Measurements from ENCODE around the gene REPS1.
"Not testable (repeated sequence)": the region's sequence is repeated elsewhere in the genome, so short reads cannot be mapped to it uniquely, and the experiment has no call there.

Gene REPS1

GRCh38 chr6:138987643-138988468 is at the start of gene REPS1:
REPS1 (minus strand) TSS chr6:138988253; CDS start chr6:138987682, 571 bp downstream.
- DNase-seq, result peak; percentile 88

GRCh38 chr6:139037490-139037889 is 49.4 kb upstream of the REPS1 start:
- no peak for DNase-seq

- DNase-seq, result no peak
These were observed 42.3 kb upstream of the REPS1 start for GRCh38 chr6:139030228-139030963.

- no peak for DNase-seq
These were observed 41.6 kb upstream of the REPS1 start for GRCh38 chr6:139029470-139030227.

- DNase-seq, result no peak
These were observed 40.8 kb upstream of the REPS1 start, which contains the start of gene ABRACL for GRCh38 chr6:139028658-139029469. ABRACL (plus strand) TSS chr6:139028745; CDS start chr6:139034161, 5,416 bp downstream.

GRCh38 chr6:139028215-139028657 is 40.2 kb upstream of the REPS1 start:
- DNase-seq, result no peak

GRCh38 chr6:139027620-139028182 is 39.6 kb upstream of the REPS1 start:
- DNase-seq, result no peak

GRCh38 chr6:139025416-139025815 is 37.4 kb upstream of the REPS1 start:
- not testable (repeated sequence) for DNase-seq

GRCh38 chr6:139020689-139021088 is 32.6 kb upstream of the REPS1 start:
- no peak for DNase-seq

GRCh38 chr6:139019722-139020121 is 31.7 kb upstream of the REPS1 start:
- DNase-seq, result no peak

GRCh38 chr6:139017227-139017626 is 29.2 kb upstream of the REPS1 start:
- DNase-seq, result no peak

- DNase-seq, result no peak
These were observed 28.5 kb upstream of the REPS1 start for GRCh38 chr6:139016337-139017213.

- DNase-seq, result no peak
These were observed 26.9 kb upstream of the REPS1 start for GRCh38 chr6:139014945-139015344.

- DNase-seq, result no peak
These were observed 25.2 kb upstream of the REPS1 start for GRCh38 chr6:139013185-139013800.

- DNase-seq, result no peak
These were observed 23.9 kb upstream of the REPS1 start for GRCh38 chr6:139011980-139012379.

GRCh38 chr6:139010674-139011073 is 22.6 kb upstream of the REPS1 start:
- no peak for DNase-seq

- no peak for DNase-seq
These were observed 20.1 kb upstream of the REPS1 start for GRCh38 chr6:139008117-139008516.

- no peak for DNase-seq
These were observed 19.4 kb upstream of the REPS1 start for GRCh38 chr6:139007428-139007827.

GRCh38 chr6:139006477-139006876 is 18.4 kb upstream of the REPS1 start:
- no peak for DNase-seq

- no peak for DNase-seq
These were observed 15.7 kb upstream of the REPS1 start for GRCh38 chr6:139003751-139004150.
